ENCODE measurements around the gene PKN3.
A peak's percentile ranks its signal among the peaks of the same experiment; 100 is the strongest.

Gene PKN3

DNA sequence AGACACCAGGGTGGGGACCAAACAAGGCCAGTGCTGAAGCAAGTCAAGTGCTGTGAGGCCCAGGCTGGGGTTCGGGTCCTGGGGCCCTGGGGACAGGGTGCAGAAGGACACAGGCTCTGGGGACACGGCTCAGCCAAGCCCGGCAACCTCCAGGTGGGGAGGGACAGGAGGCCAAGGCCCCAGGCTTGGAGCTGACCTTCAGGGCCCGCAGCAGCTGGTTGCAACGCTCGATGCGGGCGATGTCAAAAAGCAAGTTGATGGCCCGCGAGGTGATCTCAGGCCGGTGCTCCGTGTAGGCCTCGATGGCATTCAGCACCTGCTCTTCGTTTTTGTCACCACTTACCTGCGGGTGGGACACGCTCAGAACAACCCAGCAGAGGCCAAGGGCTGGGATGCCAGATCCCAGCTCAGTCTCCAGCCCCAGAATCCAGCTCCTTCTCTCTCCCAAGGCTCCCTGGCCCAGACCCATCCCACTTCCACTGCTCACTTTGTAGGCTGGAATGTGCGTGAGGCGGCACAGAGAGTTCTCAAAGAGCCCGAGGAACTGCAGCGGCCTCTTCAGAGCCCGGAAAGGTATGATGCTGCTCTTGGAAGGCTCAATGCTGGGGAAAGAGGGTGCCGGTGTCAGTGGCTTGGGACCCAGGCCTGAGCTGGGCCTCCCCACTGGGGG is 48.8 kb downstream of the PKN3 start:
- Histone ChIP-seq H3K27ac (ENCODE audit: low read length) (no peak overlapping the region), H3K9me3 (ENCODE audit: control insufficient read depth in 2 of 2, low read length in 2 of 2) (no peaks in the 10 kb centered on the region), H3K4me1 (ENCODE audit: control insufficient read depth, insufficient read depth, low read length) (no peaks in the 10 kb centered on the region), H3K36me3 (ENCODE audit: control insufficient read depth in 2 of 2, insufficient read depth in 2 of 2, low read length in 2 of 2) (peaks cover 23 to 40% of the 10 kb centered on the region in 2 donors), H3K27me3 (ENCODE audit: control insufficient read depth in 1 of 2, insufficient read depth in 2 of 2, low read length in 2 of 2) (no peaks in the 10 kb centered on the region), H3K9ac (ENCODE audit: low read length in 2 of 2) (no peak overlapping the region), H3K4me3 (ENCODE audit: low read length in 2 of 2) (no peak overlapping the region)

DNA sequence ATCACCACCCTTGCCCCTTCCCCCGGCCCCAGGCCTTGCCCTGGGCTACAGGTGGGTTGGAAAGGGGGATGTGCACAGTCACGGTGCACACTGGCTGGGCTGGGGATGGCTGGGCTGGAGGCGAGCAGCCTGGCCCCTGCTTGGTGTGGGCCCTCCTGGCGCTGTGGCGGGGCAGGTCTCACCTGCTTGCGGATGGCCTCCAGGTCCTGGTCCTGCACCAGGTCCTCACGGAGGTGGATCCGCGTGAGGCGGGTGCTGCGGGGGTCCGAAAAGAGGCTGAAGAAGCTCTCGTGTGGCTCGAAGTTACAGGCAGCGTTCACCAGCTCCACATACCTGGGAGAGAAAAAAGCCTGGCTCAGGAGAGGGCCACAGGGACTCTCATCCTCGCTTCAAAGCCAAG is 51.3 kb downstream of the PKN3 start:
- Histone ChIP-seq H3K9me3 (ENCODE audit: control insufficient read depth in 2 of 2, low read length in 2 of 2) (no peaks in the 10 kb centered on the region), H3K27me3 (ENCODE audit: control insufficient read depth in 1 of 2, insufficient read depth in 2 of 2, low read length in 2 of 2) (no peaks in the 10 kb centered on the region), H3K9ac (ENCODE audit: low read length in 2 of 2) (no peak overlapping the region), H3K4me1 (ENCODE audit: control insufficient read depth, insufficient read depth, low read length) (no peaks in the 10 kb centered on the region), H3K27ac (ENCODE audit: low read length) (no peak overlapping the region), H3K36me3 (ENCODE audit: control insufficient read depth in 2 of 2, insufficient read depth in 2 of 2, low read length in 2 of 2) (peaks cover 22 to 36% of the 10 kb centered on the region in 2 donors), H3K4me3 (ENCODE audit: low read length in 2 of 2) (no peak overlapping the region)

DNA sequence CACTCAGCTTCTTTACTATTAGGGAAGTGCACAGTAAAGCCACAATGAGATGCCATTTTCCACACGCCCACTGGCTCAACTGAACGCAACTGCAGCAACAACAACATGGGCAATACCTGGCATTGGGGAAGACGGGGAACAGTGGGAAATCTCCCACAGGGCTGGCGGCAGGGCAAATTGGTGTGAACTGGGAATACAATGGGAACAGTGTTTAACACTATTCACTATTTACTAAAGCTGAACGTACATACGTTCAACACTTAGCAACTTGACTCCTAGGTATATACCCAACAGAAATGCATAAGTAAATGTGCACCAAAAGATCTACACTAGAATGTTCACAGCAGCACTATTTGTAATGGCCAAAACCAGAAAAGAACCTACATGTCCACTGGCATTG is 55.3 kb downstream of the PKN3 start:
- Histone ChIP-seq H3K27ac (ENCODE audit: low read length) (no peak overlapping the region), H3K9me3 (ENCODE audit: control insufficient read depth in 2 of 2, low read length in 2 of 2) (no peaks in the 10 kb centered on the region), H3K36me3 (ENCODE audit: control insufficient read depth in 2 of 2, insufficient read depth in 2 of 2, low read length in 2 of 2) (peaks cover 18 to 21% of the 10 kb centered on the region in 2 donors), H3K4me1 (ENCODE audit: control insufficient read depth, insufficient read depth, low read length) (no peaks in the 10 kb centered on the region), H3K9ac (ENCODE audit: low read length in 2 of 2) (no peak overlapping the region), H3K27me3 (ENCODE audit: control insufficient read depth in 1 of 2, insufficient read depth in 2 of 2, low read length in 2 of 2) (no peaks in the 10 kb centered on the region), H3K4me3 (ENCODE audit: low read length in 2 of 2) (no peak overlapping the region)

DNA sequence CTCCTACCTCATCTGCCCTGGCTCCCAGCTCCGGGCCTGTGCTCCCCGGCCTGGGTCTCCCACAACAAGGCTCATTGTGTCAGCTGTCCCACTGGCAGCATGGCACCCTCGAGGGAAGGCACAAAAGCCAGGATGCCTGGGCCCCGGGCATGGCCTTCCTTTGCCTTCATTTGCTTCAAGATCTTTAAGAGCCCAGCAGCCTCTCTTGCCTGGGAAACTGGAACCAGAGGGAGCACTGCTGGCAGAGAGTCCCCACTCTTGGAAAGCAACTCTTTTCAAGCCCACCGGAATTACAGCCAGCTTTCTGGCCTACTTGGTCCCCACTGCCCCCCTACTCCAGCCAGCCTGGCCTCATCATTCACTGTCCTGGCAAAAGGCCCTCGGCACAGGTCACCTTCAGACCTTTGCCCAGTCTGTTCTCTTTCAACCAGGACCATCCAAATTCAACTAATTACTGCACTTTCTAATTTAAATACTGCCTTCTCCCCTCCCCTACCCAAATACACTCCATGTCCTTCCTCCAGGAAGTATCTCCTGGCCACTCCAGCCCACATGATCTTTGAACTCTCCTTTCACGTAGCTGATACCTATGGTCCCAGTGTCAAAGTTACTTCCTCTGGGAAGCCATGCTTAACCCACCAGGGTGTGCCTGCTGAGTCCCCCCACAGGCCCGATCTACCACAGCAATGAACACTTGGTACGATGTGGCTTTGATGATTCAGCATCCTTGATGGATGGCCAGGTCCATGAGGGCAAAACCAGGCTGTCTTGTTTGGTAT is 60.6 kb downstream of the PKN3 start:
- no peaks in the 10 kb centered on the region for H3K9me3 ChIP-seq (ENCODE audit: control insufficient read depth in 2 of 2, low read length in 2 of 2)
- no peaks in the 10 kb centered on the region for H3K27me3 ChIP-seq (ENCODE audit: control insufficient read depth in 1 of 2, insufficient read depth in 2 of 2, low read length in 2 of 2)
- peaks cover 2% of the 10 kb centered on the region for H3K4me1 ChIP-seq (ENCODE audit: control insufficient read depth, insufficient read depth, low read length)
- no peak overlapping the region for H3K4me3 ChIP-seq (ENCODE audit: low read length in 2 of 2)
- no peak overlapping the region for H3K27ac ChIP-seq (ENCODE audit: low read length)
- peaks cover 6 to 10% of the 10 kb centered on the region in 2 donors for H3K36me3 ChIP-seq (ENCODE audit: control insufficient read depth in 2 of 2, insufficient read depth in 2 of 2, low read length in 2 of 2)
- peak overlapping the region; percentile 15 to 42 for H3K9ac ChIP-seq (ENCODE audit: low read length in 2 of 2)

DNA sequence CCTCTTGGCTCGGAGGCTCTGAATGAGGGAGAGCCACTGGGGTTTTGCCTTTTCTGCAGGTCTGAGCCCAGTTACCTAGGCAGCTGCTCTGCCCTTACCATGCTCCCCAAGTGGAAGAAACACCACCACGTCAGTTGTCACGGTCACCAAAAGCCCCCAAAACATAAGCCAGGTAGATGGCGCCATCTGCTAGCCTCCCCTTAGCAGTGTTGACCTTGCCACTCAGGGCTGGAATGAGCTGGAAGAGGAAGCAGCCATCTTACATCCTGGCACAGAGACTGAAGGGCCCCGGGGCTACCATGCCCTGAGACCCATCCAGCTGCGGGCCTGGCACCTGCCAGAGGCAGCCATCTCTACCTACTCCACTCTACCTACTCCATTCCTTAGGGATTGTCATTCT is 62.1 kb downstream of the PKN3 start:
- Histone ChIP-seq H3K27me3 (ENCODE audit: control insufficient read depth in 1 of 2, insufficient read depth in 2 of 2, low read length in 2 of 2) (no peaks in the 10 kb centered on the region), H3K4me1 (ENCODE audit: control insufficient read depth, insufficient read depth, low read length) (peaks cover 8% of the 10 kb centered on the region), H3K4me3 (ENCODE audit: low read length in 2 of 2) (no peak overlapping the region), H3K9me3 (ENCODE audit: control insufficient read depth in 2 of 2, low read length in 2 of 2) (no peaks in the 10 kb centered on the region), H3K27ac (ENCODE audit: low read length) (no peak overlapping the region), H3K36me3 (ENCODE audit: control insufficient read depth in 2 of 2, insufficient read depth in 2 of 2, low read length in 2 of 2) (peaks cover 6 to 12% of the 10 kb centered on the region in 2 donors), H3K9ac (ENCODE audit: low read length in 2 of 2) (no peak overlapping the region)

DNA sequence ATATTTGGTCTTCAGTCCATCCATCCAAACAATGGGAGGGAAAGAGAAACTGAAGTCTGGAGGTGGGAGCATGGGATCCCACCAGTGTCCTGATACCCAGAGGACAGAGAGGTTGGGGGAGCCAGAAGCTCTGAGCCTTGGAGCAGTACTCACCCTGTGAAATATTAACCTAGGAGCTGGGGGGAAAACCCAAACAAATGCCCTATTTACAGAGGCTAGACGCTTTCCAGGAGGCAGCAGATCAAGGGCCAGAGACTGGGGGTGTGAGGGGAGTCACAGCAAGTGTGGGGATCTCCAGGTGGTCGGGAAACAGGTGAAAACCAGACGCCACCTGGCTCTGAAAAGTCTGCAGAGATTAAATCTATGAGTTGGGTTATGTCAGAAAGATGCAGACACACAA is 63.2 kb downstream of the PKN3 start:
- Histone ChIP-seq H3K36me3 (ENCODE audit: control insufficient read depth in 2 of 2, insufficient read depth in 2 of 2, low read length in 2 of 2) (peaks cover 6 to 12% of the 10 kb centered on the region in 2 donors), H3K4me1 (ENCODE audit: control insufficient read depth, insufficient read depth, low read length) (peaks cover 12% of the 10 kb centered on the region), H3K27me3 (ENCODE audit: control insufficient read depth in 1 of 2, insufficient read depth in 2 of 2, low read length in 2 of 2) (no peaks in the 10 kb centered on the region), H3K9me3 (ENCODE audit: control insufficient read depth in 2 of 2, low read length in 2 of 2) (no peaks in the 10 kb centered on the region), H3K4me3 (ENCODE audit: low read length in 2 of 2) (no peak overlapping the region), H3K27ac (ENCODE audit: low read length) (no peak overlapping the region), H3K9ac (ENCODE audit: low read length in 2 of 2) (peak overlapping the region in 1 of 2 donors; percentile 5)

DNA sequence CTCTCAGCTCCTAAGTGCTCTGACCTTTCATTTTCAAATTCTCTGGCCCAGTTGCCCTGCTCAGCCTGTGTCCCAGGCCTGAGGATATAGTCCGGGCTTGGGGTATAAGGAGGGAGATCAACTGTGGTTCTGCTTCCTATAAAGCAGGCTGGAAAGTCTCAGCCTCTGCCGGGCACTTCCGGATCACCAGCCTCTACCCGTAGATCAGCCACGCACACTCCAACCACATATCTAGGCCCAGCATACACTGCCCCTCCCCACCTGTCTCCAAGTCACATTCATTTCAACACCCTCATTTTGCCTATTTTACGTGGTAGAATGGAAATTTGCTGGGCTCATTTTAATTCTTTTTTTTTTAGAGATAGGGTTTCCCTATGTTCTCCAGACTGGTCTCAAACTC is 66.3 kb downstream of the PKN3 start:
- Histone ChIP-seq H3K9me3 (ENCODE audit: control insufficient read depth in 2 of 2, low read length in 2 of 2) (no peaks in the 10 kb centered on the region), H3K9ac (ENCODE audit: low read length in 2 of 2) (peak overlapping the region in 1 of 2 donors; percentile 9), H3K4me3 (ENCODE audit: low read length in 2 of 2) (no peak overlapping the region), H3K4me1 (ENCODE audit: control insufficient read depth, insufficient read depth, low read length) (peaks cover 23% of the 10 kb centered on the region), H3K27ac (ENCODE audit: low read length) (no peak overlapping the region), H3K27me3 (ENCODE audit: control insufficient read depth in 1 of 2, insufficient read depth in 2 of 2, low read length in 2 of 2) (no peaks in the 10 kb centered on the region), H3K36me3 (ENCODE audit: control insufficient read depth in 2 of 2, insufficient read depth in 2 of 2, low read length in 2 of 2) (peaks cover 6 to 10% of the 10 kb centered on the region in 2 donors)
